Ectodermal cell (in vitro differentiated cells): ENCODE results near the gene AHSP.
"Not testable (repeated sequence)": the region's sequence is repeated elsewhere in the genome, so short reads cannot be mapped to it uniquely, and the experiment has no call there.

Experiments
- H3K27ac ChIP-seq: 2 replicates; pipeline ENCODE4 v1.7.0; 2013; ENCODE audit warnings: mild to moderate bottlenecking, low read depth, low read length; ENCODE audit not compliant: insufficient read depth, poor library complexity, severe bottlenecking
- H3K27me3 ChIP-seq: 2 replicates; pipeline ENCODE4 v1.7.0; 2013; ENCODE audit warnings: mild to moderate bottlenecking, low read length; ENCODE audit not compliant: insufficient read depth, control insufficient read depth, poor library complexity, severe bottlenecking
- H3K36me3 ChIP-seq: one replicate; pipeline ENCODE4 v1.7.0; 2013; ENCODE audit warnings: low read length; ENCODE audit not compliant: control insufficient read depth, insufficient read depth
- H3K4me1 ChIP-seq: one replicate; pipeline ENCODE4 v1.7.0; 2013; ENCODE audit warnings: low read length; ENCODE audit not compliant: control insufficient read depth, insufficient read depth
- H3K4me3 ChIP-seq: 2 replicates; pipeline ENCODE4 v1.7.0; 2013; ENCODE audit warnings: low read depth, low read length, control low read depth; ENCODE audit not compliant: insufficient read depth
- H3K9me3 ChIP-seq: 2 replicates; pipeline ENCODE4 v1.7.0; 2013; ENCODE audit warnings: mild to moderate bottlenecking, low read length, moderate library complexity; ENCODE audit not compliant: control insufficient read depth
- WGBS, 2 experiments: methylation state at CpG; one replicate each; pipeline ENCODE4 v1.1.7; 2013; ENCODE audit warnings: missing lambda C conversion rate in 2 of 2; 5-methylcytosine and 5-hydroxymethylcytosine counted together

Gene AHSP

GRCh38 chr16:31499928-31500327, 27.8 kb upstream of the AHSP start:
- no peaks in the 10 kb centered on the region for H3K4me1 ChIP-seq
- WGBS, 2 experiments = 96% methylated on average over 8 of the region's 8 CpGs
- no peaks in the 10 kb centered on the region for H3K27me3 ChIP-seq
- H3K4me3 ChIP-seq = no peak overlapping the region
- no peaks in the 10 kb centered on the region for H3K9me3 ChIP-seq
- H3K27ac ChIP-seq = no peak overlapping the region
- H3K36me3 ChIP-seq = peaks cover 6% of the 10 kb centered on the region

DNA sequence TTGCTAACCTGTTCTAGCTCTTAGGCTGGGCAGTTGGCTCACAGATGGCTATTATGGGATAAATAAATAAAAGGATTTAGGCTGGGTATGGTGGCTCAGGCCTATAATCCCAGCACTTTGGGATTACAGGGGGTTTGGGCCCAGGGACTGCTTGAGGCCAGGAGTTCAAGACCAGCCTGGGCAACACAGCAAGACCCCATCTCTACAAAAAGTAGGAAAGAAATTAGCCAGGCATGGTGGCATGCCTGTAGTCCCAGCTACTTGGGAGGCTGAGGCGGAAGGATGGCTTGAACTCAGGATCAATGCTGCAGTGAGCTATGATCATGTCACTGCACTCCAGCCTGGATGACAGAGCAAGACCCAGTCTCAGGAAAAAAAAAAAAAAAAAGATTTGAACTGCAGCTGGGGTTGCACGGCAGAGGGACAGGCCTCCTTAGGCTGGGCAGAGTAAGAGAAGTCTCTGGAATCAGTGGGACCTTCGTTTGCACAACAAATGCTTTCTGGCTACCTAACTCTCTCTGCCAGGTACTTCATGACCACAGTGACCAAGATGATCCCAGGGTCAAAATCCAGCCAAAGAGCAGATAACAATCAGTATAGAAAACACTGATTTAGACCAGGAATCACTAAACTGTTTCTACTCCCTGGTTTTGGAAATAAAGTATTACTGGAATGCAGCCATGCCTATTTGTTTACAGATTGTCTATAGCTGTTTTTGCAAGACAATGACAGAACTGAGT, 26.3 kb upstream of the AHSP start:
- H3K4me1 ChIP-seq = no peaks in the 10 kb centered on the region
- no peaks in the 10 kb centered on the region for H3K9me3 ChIP-seq
- H3K36me3 ChIP-seq = no peaks in the 10 kb centered on the region
- no peak overlapping the region for H3K27ac ChIP-seq
- H3K4me3 ChIP-seq = no peak overlapping the region
- no peaks in the 10 kb centered on the region for H3K27me3 ChIP-seq
- WGBS, 2 experiments = 57 to 63% methylated on average over 3 of the region's 3 CpGs

DNA sequence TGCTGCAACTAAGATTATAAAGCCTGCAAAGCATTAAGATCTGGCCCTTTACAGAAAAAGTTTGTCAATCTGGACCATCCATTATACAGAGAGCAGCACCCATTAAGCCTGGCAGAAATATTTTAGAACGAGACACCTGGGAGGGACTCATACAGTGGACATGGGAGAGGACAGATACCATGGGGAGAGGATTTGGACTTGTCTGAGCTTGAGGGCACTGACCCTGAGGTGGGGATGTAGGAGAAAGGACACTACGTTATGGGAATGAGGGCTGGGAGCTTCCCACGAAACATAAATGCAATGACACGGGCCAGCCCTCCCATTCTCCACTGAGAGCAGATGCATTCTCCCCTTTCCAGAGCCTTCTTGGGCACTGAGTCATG, 25.7 kb upstream of the AHSP start:
- 74 to 79% methylated on average over 4 of the region's 4 CpGs for WGBS, 2 experiments
- Histone ChIP-seq H3K27ac (no peak overlapping the region), H3K27me3 (no peaks in the 10 kb centered on the region), H3K4me3 (no peak overlapping the region), H3K4me1 (no peaks in the 10 kb centered on the region), H3K36me3 (no peaks in the 10 kb centered on the region), H3K9me3 (no peaks in the 10 kb centered on the region)

- no peaks in the 10 kb centered on the region for H3K36me3 ChIP-seq
- H3K4me1 ChIP-seq = no peaks in the 10 kb centered on the region
- H3K4me3 ChIP-seq = no peak overlapping the region
- H3K27ac ChIP-seq = no peak overlapping the region
- no peaks in the 10 kb centered on the region for H3K9me3 ChIP-seq
- H3K27me3 ChIP-seq = no peaks in the 10 kb centered on the region
These were observed 24.7 kb upstream of the AHSP start for GRCh38 chr16:31502981-31503380.

GRCh38 chr16:31503555-31503954, 24.1 kb upstream of the AHSP start:
- WGBS, 2 experiments = 94 to 96% methylated on average over 8 of the region's 8 CpGs
- not testable (repeated sequence) for H3K4me3 ChIP-seq, H3K36me3 ChIP-seq, H3K27ac ChIP-seq, H3K9me3 ChIP-seq, H3K4me1 ChIP-seq, H3K27me3 ChIP-seq

GRCh38 chr16:31504159-31504558, 23.5 kb upstream of the AHSP start:
- H3K27me3 ChIP-seq = no peaks in the 10 kb centered on the region
- no peaks in the 10 kb centered on the region for H3K9me3 ChIP-seq
- no peaks in the 10 kb centered on the region for H3K4me1 ChIP-seq
- H3K36me3 ChIP-seq = no peaks in the 10 kb centered on the region
- no peak overlapping the region for H3K4me3 ChIP-seq
- WGBS, 2 experiments = 93% methylated on average over 8 of the region's 8 CpGs
- no peak overlapping the region for H3K27ac ChIP-seq

GRCh38 chr16:31505483-31505882, 22.2 kb upstream of the AHSP start:
- Histone ChIP-seq H3K27ac (no peak overlapping the region), H3K4me1 (no peaks in the 10 kb centered on the region), H3K4me3 (no peak overlapping the region), H3K36me3 (no peaks in the 10 kb centered on the region), H3K27me3 (no peaks in the 10 kb centered on the region), H3K9me3 (no peaks in the 10 kb centered on the region)
- 90 to 92% methylated on average over 4 of the region's 4 CpGs for WGBS, 2 experiments

GRCh38 chr16:31507617-31507928, 20.1 kb upstream of the AHSP start:
- H3K4me3 ChIP-seq = peak overlapping the region; percentile 99
- H3K4me1 ChIP-seq = no peaks in the 10 kb centered on the region
- H3K9me3 ChIP-seq = no peaks in the 10 kb centered on the region
- no peaks in the 10 kb centered on the region for H3K36me3 ChIP-seq
- peak overlapping the region; percentile 81 for H3K27ac ChIP-seq
- H3K27me3 ChIP-seq = no peaks in the 10 kb centered on the region
- 3 to 4% methylated on average over 12 of the region's 12 CpGs for WGBS, 2 experiments

DNA sequence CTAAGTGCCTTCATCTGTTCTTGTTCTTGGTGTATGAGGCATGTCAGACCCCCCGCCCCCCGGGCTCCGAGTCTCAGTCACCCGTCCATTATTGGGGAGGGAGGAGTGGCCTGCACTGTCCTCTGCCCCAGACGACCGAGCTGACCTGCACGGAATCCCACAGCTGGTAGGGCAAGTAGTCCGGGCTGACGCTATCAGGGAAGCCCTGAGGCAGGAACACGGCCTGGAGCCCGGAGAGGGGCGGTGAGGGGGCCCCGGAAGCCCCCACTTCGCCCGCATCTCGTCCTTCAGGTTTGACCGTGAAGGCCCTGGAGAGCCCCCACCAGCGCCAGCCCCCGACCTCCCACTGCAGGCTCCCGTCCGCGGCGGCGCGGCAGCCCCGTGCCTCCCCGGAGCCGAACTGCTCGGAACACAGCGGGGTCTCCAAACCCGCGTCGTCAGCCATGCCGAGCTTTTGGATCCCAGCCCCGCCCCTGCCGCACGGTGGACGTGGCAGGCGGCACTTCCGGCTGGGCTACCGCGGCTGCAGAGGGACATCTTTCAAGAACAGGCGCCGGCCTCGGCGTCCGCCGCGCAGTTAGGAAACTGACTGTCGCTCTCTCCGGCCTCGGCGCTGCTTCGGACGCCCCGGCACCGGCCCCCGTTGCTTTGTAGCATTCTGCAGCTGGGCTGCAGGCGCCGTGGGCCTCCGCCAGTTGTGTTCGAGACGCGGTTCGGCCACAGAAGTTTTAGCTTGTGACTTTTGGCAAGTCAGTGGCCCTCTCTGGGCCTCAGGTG, 19.6 kb upstream of the AHSP start, which contains the start of gene RUSF1:
TSS of gene RUSF1 (minus strand) at position 463 of the 777 bp plus-strand sequence. CDS start at position 445, 18 bp downstream.
- H3K9me3 ChIP-seq = no peaks in the 10 kb centered on the region
- peak within 1 kb of the TSS; percentile 99 for H3K4me3 ChIP-seq
- H3K4me1 ChIP-seq = no peaks in the 10 kb centered on the region
- H3K27me3 ChIP-seq = no peaks in the 10 kb centered on the region
- peak within 1 kb of the TSS; percentile 81 for H3K27ac ChIP-seq
- WGBS, 2 experiments = 0% methylated on average over 65 of the region's 65 CpGs
- no peaks in the 10 kb centered on the region for H3K36me3 ChIP-seq

- H3K4me1 ChIP-seq = no peaks in the 10 kb centered on the region
- H3K36me3 ChIP-seq = no peaks in the 10 kb centered on the region
- no peak overlapping the region for H3K27ac ChIP-seq
- 56 to 61% methylated on average over 5 to 6 of the region's 6 CpGs for WGBS, 2 experiments
- no peaks in the 10 kb centered on the region for H3K27me3 ChIP-seq
- H3K4me3 ChIP-seq = peak overlapping the region; percentile 99
- H3K9me3 ChIP-seq = no peaks in the 10 kb centered on the region
These were observed 18.9 kb upstream of the AHSP start for GRCh38 chr16:31508706-31509195.
